ENCODE data around the gene CNTNAP2.
"Not testable (repeated sequence)": the region's sequence is repeated elsewhere in the genome, so short reads cannot be mapped to it uniquely, and the experiment has no call there.

The CNTNAP2 gene

GRCh38 chr7:148014541-148014940, 1897.9 kb downstream of the CNTNAP2 start:
- no peak for DNase-seq

DNA sequence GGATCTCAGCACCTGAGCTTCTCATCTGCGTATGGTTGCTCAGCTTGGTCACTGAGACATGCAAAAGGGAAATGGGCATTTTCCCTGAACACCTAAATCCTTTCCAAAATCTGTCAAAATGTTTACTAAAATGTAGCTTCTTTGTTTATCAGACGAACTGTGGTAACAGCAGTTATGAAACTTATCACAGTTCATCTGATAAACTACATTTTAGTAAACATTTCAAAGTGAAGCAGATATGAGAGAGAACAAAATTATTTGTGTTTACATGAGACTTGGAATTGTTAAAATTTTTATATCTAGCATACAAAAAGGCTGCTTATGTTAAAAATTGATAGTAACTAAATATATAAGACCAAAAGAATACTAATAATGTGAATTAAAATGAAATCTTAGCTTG, 1900.5 kb downstream of the CNTNAP2 start:
- DNase-seq = no peak

- no peak for DNase-seq
These were observed 1904.1 kb downstream of the CNTNAP2 start for GRCh38 chr7:148020679-148021078.

DNA sequence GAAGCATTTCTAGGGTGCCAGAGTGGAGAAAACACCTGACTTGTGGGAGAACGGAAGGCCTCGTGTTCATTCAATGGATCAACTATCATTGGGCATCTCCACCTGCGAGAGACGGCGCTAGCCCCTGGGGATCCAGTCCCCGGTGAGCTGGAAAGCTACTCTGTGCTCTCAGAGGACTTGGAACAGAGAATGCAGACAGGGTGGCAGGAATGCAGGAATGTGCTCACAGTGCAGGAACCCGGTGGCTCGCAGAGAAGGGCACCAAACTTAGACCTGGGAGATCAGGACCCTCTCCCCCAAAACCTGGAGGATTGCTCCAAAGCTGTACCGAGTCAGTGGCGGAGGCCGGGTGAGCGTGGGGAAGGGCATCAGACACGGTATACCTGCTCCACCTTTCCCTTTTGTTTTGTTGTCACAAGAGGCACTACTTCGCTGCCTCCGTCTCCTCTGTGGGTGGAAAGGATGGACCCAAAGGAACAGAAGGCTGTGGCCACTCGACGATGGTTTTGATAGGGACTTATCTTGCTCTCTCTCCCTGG, 1905.0 kb downstream of the CNTNAP2 start:
- no peak for DNase-seq

DNA sequence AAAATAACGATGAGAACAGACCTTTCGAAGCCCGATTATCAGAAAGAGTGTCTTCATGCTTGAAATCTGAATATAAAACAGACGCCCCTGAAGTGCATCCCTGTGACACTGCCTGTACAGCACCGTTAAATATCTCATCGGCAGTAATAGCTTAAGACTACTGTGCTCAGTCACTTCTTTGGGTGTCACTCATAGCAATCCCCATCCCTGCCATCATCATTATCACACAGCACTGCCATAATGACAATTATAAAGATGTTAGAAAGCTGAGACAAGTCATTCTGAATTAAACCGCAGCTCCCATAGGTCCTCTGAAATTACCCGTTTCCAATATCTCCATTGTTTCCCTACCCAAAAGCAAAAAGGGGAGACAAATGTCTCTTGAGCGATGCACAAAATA, 1906.2 kb downstream of the CNTNAP2 start:
- no peak for DNase-seq

GRCh38 chr7:148026713-148027112, 1910.1 kb downstream of the CNTNAP2 start:
- no peak for DNase-seq

DNA sequence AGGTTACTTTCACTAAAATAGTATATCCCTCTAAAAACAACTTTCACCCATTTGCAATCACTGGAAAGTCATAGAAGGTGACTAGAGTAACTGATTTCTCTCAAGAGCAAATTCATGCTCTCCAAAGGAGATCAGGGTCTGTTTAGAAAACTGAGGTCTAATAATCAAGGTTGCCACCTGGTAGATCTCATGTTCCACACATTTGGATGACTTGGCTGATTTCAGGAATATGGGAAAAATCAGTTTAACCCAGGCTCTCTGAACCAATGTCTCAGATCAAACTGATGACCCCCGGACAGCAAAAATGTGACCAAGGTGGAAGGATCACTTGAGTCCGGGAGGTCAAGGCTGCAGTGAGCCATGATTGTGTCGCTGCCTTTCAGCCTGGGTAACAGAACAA, 1911.6 kb downstream of the CNTNAP2 start:
- no peak for DNase-seq

GRCh38 chr7:148031019-148031418, 1914.4 kb downstream of the CNTNAP2 start:
- DNase-seq = no peak

- DNase-seq = no peak
These were observed 1915.2 kb downstream of the CNTNAP2 start for GRCh38 chr7:148031811-148032210.

DNA sequence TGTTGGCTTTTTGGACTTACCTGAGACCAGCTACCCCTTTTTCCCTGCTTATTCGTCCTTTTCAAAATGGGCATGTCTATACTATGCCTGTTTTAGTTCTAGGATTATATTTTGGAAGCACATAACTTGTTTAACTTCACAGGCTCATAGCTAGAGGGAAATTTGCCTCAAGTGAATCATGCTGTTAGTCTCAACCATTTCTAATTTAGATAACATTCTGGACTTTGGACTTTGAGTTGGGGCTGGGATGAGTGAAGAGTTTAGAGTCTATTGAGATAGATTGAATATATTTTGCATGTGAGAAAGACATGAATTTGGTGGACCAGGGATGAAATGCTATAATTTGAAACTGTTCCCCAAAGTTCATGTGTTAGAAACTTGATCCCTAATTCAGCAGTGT, 1919.3 kb downstream of the CNTNAP2 start:
- no peak for DNase-seq

- DNase-seq = no peak
These were observed 1920.4 kb downstream of the CNTNAP2 start for GRCh38 chr7:148037044-148037443.

DNA sequence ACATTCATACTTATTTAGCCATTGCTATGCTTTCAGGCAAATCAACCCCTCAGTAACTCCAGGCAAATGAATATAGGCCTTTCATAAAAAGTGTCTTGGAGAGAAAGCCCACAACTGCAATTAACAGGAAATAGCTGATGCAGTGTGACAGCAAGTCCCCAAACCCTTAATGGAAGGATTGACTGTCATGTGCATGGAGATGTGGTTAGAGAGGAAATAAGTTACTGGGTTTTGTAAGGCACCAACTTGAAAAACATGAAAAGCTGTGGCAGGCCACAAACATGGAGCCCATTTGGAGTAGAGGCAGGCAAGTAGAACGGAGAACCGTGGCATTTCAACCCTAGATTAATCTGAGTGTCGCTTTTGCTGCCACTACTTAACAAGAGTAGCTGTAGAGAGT, 1924.6 kb downstream of the CNTNAP2 start:
- peak; percentile 28 for DNase-seq

DNA sequence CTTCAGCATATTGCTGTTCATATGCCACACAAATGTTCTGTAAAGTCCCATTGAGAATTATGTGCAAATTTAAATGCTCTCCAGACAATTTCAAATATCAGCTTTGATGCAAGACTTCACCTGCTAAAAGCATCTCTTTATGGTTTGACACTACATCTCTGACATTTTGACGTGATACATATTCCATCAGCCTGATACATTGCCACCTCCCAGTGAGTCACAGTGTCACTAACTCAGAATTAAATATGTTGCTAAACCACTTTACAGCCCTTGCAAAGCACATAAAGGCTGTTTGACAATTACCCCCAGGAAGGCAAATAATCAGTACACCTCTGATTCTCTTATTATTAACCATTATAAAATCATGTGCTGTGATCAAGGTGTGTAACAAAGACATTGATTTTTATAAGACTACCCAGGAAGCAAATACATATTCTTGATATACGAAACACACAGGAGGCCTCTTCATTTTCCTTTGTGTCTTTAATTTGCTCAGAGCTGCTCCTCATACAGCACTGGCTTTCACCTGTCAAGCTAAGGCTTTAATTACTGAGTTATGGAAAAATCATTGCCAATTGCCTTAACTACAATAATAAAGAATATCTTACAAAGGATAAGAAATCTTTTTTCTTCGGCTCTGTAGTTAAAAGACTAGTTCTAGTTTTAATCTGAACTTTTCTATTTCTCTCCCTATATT, 1926.5 kb downstream of the CNTNAP2 start:
- no peak for DNase-seq

DNA sequence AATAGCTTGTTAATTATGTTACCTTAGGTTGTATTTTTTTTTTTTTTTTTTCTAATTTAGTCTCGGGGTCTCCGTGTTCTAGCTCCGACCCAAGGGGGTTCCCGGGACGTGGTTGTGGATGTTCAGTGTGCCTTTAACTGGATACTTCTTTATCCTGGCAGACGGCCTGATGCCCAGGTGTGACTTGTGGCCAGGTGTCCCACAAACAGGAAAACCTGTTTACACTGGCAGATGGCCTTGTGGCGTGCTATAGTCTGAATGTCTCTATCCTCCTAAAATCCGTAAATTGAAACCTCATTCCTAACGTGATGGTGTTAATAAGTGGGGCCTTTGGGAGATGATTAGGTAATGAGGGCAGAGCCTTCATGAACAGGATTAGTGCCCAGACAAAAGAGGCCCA, 1927.6 kb downstream of the CNTNAP2 start:
- DNase-seq = no peak

DNA sequence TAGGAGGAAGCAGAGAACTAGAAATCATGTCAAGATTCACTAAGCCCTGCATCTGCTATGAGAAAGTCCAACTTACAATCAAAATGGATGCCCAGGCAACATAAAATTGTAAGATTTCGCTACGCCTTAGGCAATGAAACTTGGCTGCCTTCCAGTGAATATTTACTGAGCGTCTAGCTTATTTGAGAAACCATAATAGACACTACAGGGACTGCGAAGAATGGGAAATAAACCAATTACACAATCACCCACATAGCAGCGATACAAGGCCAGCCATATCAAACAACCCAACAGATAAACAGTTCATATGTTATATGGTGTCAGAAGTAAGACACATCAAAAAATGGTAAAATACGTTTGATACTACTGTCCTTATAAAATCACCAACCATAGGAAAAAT, 1928.9 kb downstream of the CNTNAP2 start:
- no peak for DNase-seq

- DNase-seq = no peak
These were observed 1932.5 kb downstream of the CNTNAP2 start for GRCh38 chr7:148049068-148049467.

DNA sequence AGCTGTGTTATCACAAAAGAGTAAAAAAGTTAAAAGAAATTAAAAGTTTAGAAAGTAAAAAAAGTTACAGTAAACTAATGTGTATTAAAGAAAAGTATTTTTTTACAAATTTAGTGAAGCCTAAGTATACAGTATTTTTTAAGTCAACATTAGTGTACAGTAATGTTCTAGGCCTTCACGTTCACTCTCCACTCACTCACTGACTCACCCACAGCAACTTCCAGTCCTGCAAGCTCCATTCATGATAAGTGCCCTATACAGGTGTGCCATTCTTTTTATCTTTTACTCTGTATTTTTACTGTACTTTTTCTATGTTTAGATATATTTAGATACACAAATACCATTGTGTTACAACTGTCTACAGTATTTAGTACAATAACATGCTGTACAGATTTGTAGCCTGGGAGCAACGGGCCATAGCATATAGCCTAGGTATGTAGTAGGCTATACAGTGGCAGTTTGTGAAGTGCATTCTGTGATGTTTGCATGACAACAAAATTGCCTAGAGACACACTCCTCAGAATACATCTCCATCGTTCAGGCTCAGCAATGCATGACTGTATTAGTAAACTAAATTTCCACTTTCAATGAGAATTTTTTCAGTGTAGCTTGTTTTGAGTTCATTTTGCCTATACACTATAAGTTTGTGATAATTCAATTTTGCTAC, 1934.0 kb downstream of the CNTNAP2 start:
- DNase-seq = no peak

GRCh38 chr7:148056406-148056805, 1939.8 kb downstream of the CNTNAP2 start:
- no peak for DNase-seq

DNA sequence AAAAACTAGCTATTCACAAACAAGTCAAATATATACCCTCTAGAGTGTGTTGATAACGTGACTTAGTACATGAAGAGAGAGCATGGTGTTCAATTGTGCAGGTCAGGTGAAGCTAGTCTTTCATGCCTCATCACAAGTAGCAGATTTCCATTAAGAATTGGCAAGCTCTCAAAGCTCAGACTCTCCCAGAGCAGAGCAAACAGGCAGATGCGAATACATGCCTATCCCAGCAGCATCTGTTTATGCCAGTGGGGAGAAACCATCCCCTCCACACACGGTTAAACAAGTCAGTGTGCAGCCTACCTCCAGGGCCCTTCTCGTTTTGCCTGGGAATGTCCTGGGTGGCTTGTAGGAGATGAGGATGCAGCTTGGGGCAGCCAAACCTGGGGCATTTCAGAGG, 1941.5 kb downstream of the CNTNAP2 start:
- no peak for DNase-seq

DNA sequence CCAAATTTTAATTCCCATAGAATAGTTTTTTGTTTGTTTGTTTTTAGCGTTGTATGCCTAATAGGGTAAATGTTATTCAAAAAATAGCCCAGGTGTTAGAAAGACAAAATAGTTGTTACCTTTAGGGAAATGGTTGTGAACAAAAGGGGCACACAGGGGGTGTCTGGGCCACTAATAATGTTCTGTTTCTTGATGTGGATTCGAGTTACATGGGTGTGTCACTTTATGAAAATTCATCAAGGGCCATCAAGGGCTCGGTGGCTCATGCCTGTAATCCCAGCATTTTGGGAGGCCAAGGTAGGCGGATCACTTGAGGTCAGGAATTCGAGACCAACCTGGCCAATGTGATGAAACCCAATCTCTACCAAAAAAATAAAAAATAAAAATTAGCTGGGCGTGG, 1942.2 kb downstream of the CNTNAP2 start:
- DNase-seq = no peak

DNA sequence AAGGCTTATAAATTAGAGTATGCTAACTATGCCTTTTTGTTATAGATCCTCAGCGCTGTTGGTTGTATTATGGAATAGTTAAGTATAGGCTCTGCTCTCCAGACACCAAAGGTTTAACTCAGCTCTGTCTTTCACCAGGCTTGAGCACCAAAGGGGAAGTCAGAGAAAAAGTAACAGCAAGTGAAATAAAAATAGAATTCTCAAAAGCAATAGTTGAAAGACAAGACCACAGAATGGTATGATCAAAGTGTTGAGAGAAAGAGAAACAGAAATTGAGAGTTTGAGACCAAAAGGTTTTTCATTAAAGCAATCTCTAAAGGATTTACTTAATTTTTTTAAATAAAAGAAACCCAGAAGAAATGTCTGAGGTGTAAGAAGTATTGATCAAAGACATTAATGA, 1944.1 kb downstream of the CNTNAP2 start:
- no peak for DNase-seq

DNA sequence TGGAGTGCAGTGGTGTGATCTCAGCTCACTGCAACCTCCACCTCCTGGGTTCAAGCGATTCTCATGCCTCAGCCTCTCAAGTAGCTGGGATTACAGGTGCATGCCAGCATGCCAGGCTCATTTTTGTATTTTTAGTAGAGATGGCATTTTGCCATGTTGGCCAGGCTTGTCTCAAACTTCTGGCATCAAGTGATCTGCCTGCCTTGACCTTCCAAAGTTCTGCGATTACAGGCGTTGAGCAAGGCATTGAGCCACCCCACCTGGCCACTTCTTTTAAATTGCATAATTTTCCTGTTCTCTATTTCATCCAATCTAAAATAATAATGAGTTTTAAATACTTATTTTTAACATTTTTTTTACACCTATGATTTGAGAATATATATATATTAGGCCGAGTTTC, 1961.5 kb downstream of the CNTNAP2 start:
- DNase-seq = not testable (repeated sequence)

- DNase-seq = no peak
These were observed 1962.8 kb downstream of the CNTNAP2 start for GRCh38 chr7:148079206-148080080.

- DNase-seq = no peak
These were observed 1966.8 kb downstream of the CNTNAP2 start for GRCh38 chr7:148083448-148083847.
